ENCODE data around the gene EFNA5.

The EFNA5 gene

GRCh38 chr5:107510125-107510524 is 160.6 kb downstream of the EFNA5 start:
- POLR2A ChIA-PET: no interaction called here
- Histone ChIP-seq H3K27ac (ENCODE audit: extremely low read depth, low read depth, low read length) (no peak overlapping the region), H3K36me3 (ENCODE audit: control insufficient read depth in 2 of 2, insufficient read depth in 1 of 2, low read length in 2 of 2) (no peaks in the 10 kb centered on the region), H3K4me3 (ENCODE audit: low read depth, low read length) (no peak overlapping the region), H3K4me1 (ENCODE audit: control insufficient read depth, insufficient read depth, low read length) (peaks cover 24% of the 10 kb centered on the region), H3K9me3 (ENCODE audit: control insufficient read depth, insufficient read depth, low read depth, low read length) (no peaks in the 10 kb centered on the region)
- CTCF ChIA-PET: no interaction called here
- TF ChIP-seq ZNF621 (tag by site-specific recombination; IDR thresholded peaks at IDR 0.05) (no peak), ZNF776 (tag by site-specific recombination; IDR thresholded peaks at IDR 0.05; ENCODE audit: borderline replicate concordance) (no peak), ZNF837 (tag by site-specific recombination; IDR thresholded peaks at IDR 0.05) (no peak), KLF9 (tag by site-specific recombination; IDR thresholded peaks at IDR 0.05; ENCODE audit: low read depth) (no peak), HOXD13 (CRISPR knock-in tag; IDR thresholded peaks at IDR 0.05; ENCODE audit: borderline replicate concordance) (no peak), PATZ1 (tag by site-specific recombination; IDR thresholded peaks at IDR 0.05) (no peak), ZNF639 (tag by site-specific recombination; IDR thresholded peaks at IDR 0.05) (no peak), ZNF600 (tag by site-specific recombination; IDR thresholded peaks at IDR 0.05) (no peak), HIC1 (tag by site-specific recombination; IDR thresholded peaks at IDR 0.05) (no peak), ZNF37A (tag by site-specific recombination; IDR thresholded peaks at IDR 0.05) (no peak), ZNF404 (tag by site-specific recombination; IDR thresholded peaks at IDR 0.05) (no peak), YY1 (tag by site-specific recombination; IDR thresholded peaks at IDR 0.05) (no peak), ZNF335 (tag by site-specific recombination; conservative IDR thresholded peaks at IDR 0.05) (no peak), ZNF623 (tag by site-specific recombination; IDR thresholded peaks at IDR 0.05) (no peak), ZNF26 (tag by site-specific recombination; IDR thresholded peaks at IDR 0.05) (no peak), ZBTB8A (tag by site-specific recombination; IDR thresholded peaks at IDR 0.05) (no peak), AEBP2 (tag by site-specific recombination; IDR thresholded peaks at IDR 0.05; ENCODE audit: borderline replicate concordance) (no peak), WT1 (tag by site-specific recombination; IDR thresholded peaks at IDR 0.05) (no peak), HOXC10 (CRISPR knock-in tag; IDR thresholded peaks at IDR 0.05) (no peak)

All from HEK293 (cell line).